HG03439 (cell line): ENCODE results near the gene WDR20.

ENCODE experiments used
- ATAC-seq: cut with Tn5 transposase; IDR thresholded peaks from one replicate; pipeline ENCODE4 v1.9.1; 2021; ENCODE audit warnings: mild to moderate bottlenecking, moderate library complexity; ENCODE audit not compliant: unreplicated experiment

Gene WDR20

GRCh38 chr14:102215576-102216250 is 76.0 kb downstream of the WDR20 start:
- no peak for ATAC-seq

- ATAC-seq, result no peak
Measured at GRCh38 chr14:102217399-102217798, 77.7 kb downstream of the WDR20 start.

- ATAC-seq, result no peak
Measured at GRCh38 chr14:102217987-102218421, 78.3 kb downstream of the WDR20 start.

GRCh38 chr14:102218688-102219087 is 79.0 kb downstream of the WDR20 start:
- ATAC-seq, result no peak

GRCh38 chr14:102219316-102219715 is 79.6 kb downstream of the WDR20 start:
- no peak for ATAC-seq

GRCh38 chr14:102220031-102220430 is 80.3 kb downstream of the WDR20 start:
- ATAC-seq, result peak; percentile 95

GRCh38 chr14:102221026-102221425 is 81.3 kb downstream of the WDR20 start:
- ATAC-seq, result no peak

GRCh38 chr14:102222009-102222575 is 82.4 kb downstream of the WDR20 start:
- no peak for ATAC-seq

GRCh38 chr14:102222751-102223150 is 83.1 kb downstream of the WDR20 start:
- no peak for ATAC-seq

- no peak for ATAC-seq
Measured at GRCh38 chr14:102223682-102224081, 84.0 kb downstream of the WDR20 start.

- ATAC-seq, result no peak
Measured at GRCh38 chr14:102225386-102225785, 85.7 kb downstream of the WDR20 start.

GRCh38 chr14:102225936-102226335 is 86.2 kb downstream of the WDR20 start:
- no peak for ATAC-seq

GRCh38 chr14:102226356-102227125 is 86.8 kb downstream of the WDR20 start:
- ATAC-seq, result no peak

GRCh38 chr14:102227184-102227964 is 87.7 kb downstream of the WDR20 start:
- no peak for ATAC-seq

GRCh38 chr14:102229071-102229738 is 89.5 kb downstream of the WDR20 start:
- no peak for ATAC-seq

GRCh38 chr14:102229739-102230092 is 90.0 kb downstream of the WDR20 start:
- ATAC-seq, result no peak

- no peak for ATAC-seq
Measured at GRCh38 chr14:102230481-102231210, 90.9 kb downstream of the WDR20 start.

- no peak for ATAC-seq
Measured at GRCh38 chr14:102231476-102232347, 92.0 kb downstream of the WDR20 start.

- no peak for ATAC-seq
Measured at GRCh38 chr14:102232348-102232625, 92.6 kb downstream of the WDR20 start.
